A673 (cell line): Measurements from ENCODE around the gene FAM83F. TPM values are rescaled to one million over a fixed set of nuclear protein-coding genes. Genes with fewer than 3 reads are reported as not detected.

Source experiments
- BruUV-seq: library from RNA; stranded (reverse); fragments of 400-500 nt; replicated peaks from 2 replicates; lab custom pipeline; 2021; lab: Mats Ljungman, UMichigan
- CTCF ChIA-PET: fragments of 300-600 bp; sonication (Branson Sonifier 250); formaldehyde crosslinking; loops from one replicate; lab custom pipeline; 2022; ENCODE audit warnings: antibody characterized with exemption; lab: Charles Lee
- POLR2A ChIA-PET: fragments of 300-600 bp; sonication (Branson Sonifier 250); formaldehyde crosslinking; loops from one replicate; lab custom pipeline; 2022; ENCODE audit warnings: antibody characterized with exemption; ENCODE audit not compliant: low non-redundant PET; lab: Charles Lee
- DNase-seq: peaks from one replicate; pipeline ENCODE4 v3.0.0-alpha.2; 2015; ENCODE audit warnings: low spot score
- H3K27ac ChIP-seq: fragments of 200-600 bp; sonication (generic); 2 replicates; pipeline ENCODE4 v1.5.1; 2016; ENCODE audit warnings: mixed run types, low read depth, mild to moderate bottlenecking, mixed read lengths, antibody characterized with exemption, low read length; ENCODE audit not compliant: poor library complexity, severe bottlenecking
- H3K27me3 ChIP-seq: fragments of 200-600 bp; sonication (generic); replicated peaks from 2 replicates; pipeline ENCODE4 v1.6.1; 2017; ENCODE audit warnings: mixed run types, low read depth, mild to moderate bottlenecking, mixed read lengths, antibody characterized with exemption, low read length; ENCODE audit not compliant: insufficient read depth, poor library complexity
- H3K36me3 ChIP-seq: fragments of 200-600 bp; sonication (generic); 2 replicates; pipeline ENCODE4 v1.6.1; 2016; ENCODE audit warnings: mixed run types, mild to moderate bottlenecking, mixed read lengths, antibody characterized with exemption, low read length; ENCODE audit not compliant: insufficient read depth, poor library complexity, severe bottlenecking
- H3K4me1 ChIP-seq: fragments of 200-600 bp; sonication (generic); 2 replicates; pipeline ENCODE4 v1.6.1; 2017; ENCODE audit warnings: mixed run types, mild to moderate bottlenecking, mixed read lengths, antibody characterized with exemption, low read length; ENCODE audit not compliant: insufficient read depth, poor library complexity, severe bottlenecking
- H3K4me3 ChIP-seq: fragments of 200-600 bp; sonication (generic); 2 replicates; pipeline ENCODE4 v1.5.1; 2016; ENCODE audit warnings: low read depth, mixed run types, mild to moderate bottlenecking, mixed read lengths, low read length; ENCODE audit not compliant: poor library complexity, severe bottlenecking
- H3K9me3 ChIP-seq: fragments of 200-600 bp; sonication (generic); 2 replicates; pipeline ENCODE4 v1.6.1; 2016; ENCODE audit warnings: mixed run types, low read depth, mild to moderate bottlenecking, mixed read lengths, antibody characterized with exemption, low read length; ENCODE audit not compliant: poor library complexity, severe bottlenecking
- CTCF ChIP-seq: fragments of 300-800, 200-600 bp; sonication (generic); conservative IDR thresholded peaks from 2 replicates; pipeline ENCODE4 v1.5.1; 2017; ENCODE audit warnings: low read depth, mild to moderate bottlenecking, antibody characterized with exemption, low read length, moderate library complexity, mixed read lengths
- EZH2 ChIP-seq: fragments of 200-600 bp; sonication (generic); IDR thresholded peaks from 2 replicates; pipeline ENCODE4 v1.6.1; 2017; ENCODE audit warnings: borderline replicate concordance, low read depth, mild to moderate bottlenecking, mixed read lengths, antibody characterized with exemption, low read length; ENCODE audit not compliant: poor library complexity, severe bottlenecking
- intact Hi-C: fragments of 100-400 bp; cut with micrococcal nuclease; formaldehyde crosslinking; loops from one replicate; pipeline ENCODE4 v1.10.0; 2022; ENCODE audit not compliant: unreplicated experiment
- total RNA-seq: library from RNA; stranded (reverse); gene quantifications from 2 replicates; pipeline ENCODE4 v1.2.3, GENCODE V29; 2021

The FAM83F gene
- total RNA-seq, 1 experiment from 2014 or later = not detected

GRCh38 chr22:39956932-39957664, 37.7 kb upstream of the FAM83F start:
- H3K36me3 ChIP-seq = no peaks in the 10 kb centered on the region

DNA sequence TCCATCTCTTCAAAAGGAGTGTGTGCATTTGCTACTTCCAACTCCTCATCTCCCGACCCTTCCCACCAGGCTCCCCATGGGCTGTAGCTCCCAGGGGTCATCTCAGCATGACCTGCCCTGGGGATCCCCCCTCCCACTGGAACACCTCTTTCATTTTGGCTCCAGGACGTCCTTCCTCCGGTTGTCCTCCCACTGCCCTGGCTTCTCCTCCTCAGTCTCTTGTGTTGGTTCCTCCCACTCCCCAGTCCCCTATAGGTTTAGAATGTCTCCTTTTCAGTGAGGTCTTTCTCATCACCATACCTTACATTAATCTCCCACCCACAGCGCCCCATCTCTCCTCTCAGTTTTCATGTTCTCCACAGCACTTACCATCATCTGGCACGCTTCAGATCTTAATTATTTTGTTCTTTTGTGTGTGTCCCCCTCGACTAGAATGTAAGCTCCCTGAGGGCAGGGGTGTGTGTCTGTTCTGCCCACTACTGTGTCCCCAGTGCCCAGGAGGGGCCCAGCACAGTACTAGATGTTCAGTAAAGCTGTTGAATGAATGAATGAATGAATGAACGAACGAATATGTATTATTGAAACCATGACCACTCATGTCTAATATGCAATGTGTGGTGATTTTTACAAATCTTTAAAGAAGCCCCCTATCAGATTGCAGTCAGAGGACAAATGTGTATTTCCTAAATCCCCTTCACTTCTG, 36.6 kb upstream of the FAM83F start:
- intact Hi-C loops = no loop called here
- Histone ChIP-seq H3K36me3 (no peaks in the 10 kb centered on the region), H3K9me3 (no peaks in the 10 kb centered on the region), H3K27ac (no peak overlapping the region), H3K4me3 (no peak overlapping the region), H3K27me3 (no peaks in the 10 kb centered on the region), H3K4me1 (no peaks in the 10 kb centered on the region)
- ChIA-PET POLR2A (no interaction called here), CTCF (no interaction called here)
- TF ChIP-seq EZH2 = no peak
- no peak for TF ChIP-seq CTCF
- no peak for DNase-seq
- BruUV-seq = no TSS peak

More at GRCh38 chr22:39956932-39957664, 37.7 kb upstream of the FAM83F start:
- POLR2A ChIA-PET = no interaction called here
- H3K27me3 ChIP-seq = no peaks in the 10 kb centered on the region
- no peak overlapping the region for H3K27ac ChIP-seq
- intact Hi-C loops = no loop called here
- DNase-seq = no peak
- H3K4me3 ChIP-seq = no peak overlapping the region
- no peaks in the 10 kb centered on the region for H3K9me3 ChIP-seq
- CTCF ChIA-PET = no interaction called here
- BruUV-seq = no TSS peak
- no peaks in the 10 kb centered on the region for H3K4me1 ChIP-seq
- TF ChIP-seq CTCF (no peak), EZH2 (no peak)

DNA sequence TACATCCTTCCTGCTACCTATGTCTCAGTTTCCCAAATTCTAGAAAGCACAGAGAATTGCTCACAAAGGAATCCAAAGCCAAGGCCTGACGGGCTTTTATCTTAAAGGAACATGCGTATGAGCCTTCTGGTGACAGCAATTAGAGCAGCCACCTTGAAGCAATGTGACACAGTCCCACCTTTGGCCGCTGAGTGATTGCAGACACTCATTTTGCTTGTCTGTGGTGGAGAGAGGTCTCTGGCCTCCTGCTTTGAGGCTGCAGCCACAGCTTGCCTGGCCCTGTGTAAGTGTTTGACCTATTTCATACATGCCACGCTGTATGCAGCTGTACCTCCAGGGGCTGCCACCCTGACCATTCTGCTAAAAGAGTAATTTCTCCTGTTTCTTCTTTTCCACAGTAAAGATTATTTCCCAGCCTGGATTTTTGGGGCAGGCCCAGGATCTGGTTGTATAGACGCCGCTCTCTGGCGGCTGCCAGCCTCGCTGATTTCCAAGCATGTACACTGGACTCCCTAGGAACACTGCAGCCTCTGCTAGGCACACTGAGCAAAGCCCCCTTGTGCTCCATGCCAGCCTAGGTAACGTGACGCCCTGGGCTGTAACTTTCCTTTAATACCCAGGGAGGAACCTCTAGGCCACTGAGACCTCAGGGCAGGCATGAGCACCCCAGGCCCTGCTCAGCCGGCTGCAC, 35.7 kb upstream of the FAM83F start:
- no peak for DNase-seq
- no peaks in the 10 kb centered on the region for H3K9me3 ChIP-seq
- no peaks in the 10 kb centered on the region for H3K27me3 ChIP-seq
- TF ChIP-seq EZH2 (no peak), CTCF (no peak)
- H3K36me3 ChIP-seq = no peaks in the 10 kb centered on the region
- intact Hi-C loops = no loop called here
- no peak overlapping the region for H3K27ac ChIP-seq
- H3K4me1 ChIP-seq = no peaks in the 10 kb centered on the region
- ChIA-PET CTCF (no interaction called here), POLR2A (no interaction called here)
- no TSS peak for BruUV-seq
- H3K4me3 ChIP-seq = no peak overlapping the region
